Fibroblast of pulmonary artery (primary cell): ENCODE data around the gene STX11.

Experiments
- DNase-seq: peaks from one replicate; pipeline ENCODE4 v3.0.0-alpha.2; 2010; ENCODE audit warnings: low read depth
- H3K4me3 ChIP-seq: replicated peaks from 2 replicates; pipeline ENCODE4 v1.5.1; 2011; ENCODE audit warnings: low read depth, mild to moderate bottlenecking, control low read depth, low read length, moderate library complexity
- TF ChIP-seq, protein P1 (sequence below): IDR thresholded peaks from 2 replicates; pipeline ENCODE4 v1.5.1; 2011; ENCODE audit warnings: mild to moderate bottlenecking, control low read depth, low read length, inconsistent platforms; ENCODE audit errors: missing control alignments

Gene STX11

DNA sequence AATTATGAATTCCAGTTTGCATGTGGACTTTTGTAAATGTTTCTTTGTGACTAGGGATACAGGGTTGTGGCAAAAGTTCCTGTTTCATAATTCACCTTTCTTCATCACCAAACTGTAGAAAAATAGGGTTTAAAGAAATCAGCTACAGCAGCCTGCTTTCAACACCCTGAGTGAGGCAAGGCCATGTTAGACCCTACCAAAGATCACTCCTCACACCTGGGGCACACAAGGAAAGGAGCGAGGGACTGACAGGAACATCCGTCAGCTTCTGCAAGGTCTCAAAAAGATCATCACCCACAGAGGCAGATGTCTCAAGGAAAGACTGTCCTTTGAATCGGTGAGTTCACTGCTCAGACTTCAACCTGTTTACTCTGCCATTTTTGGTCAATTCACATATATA, 10.5 kb upstream of the STX11 start:
- no peak overlapping the region for H3K4me3 ChIP-seq
- TF ChIP-seq, protein P1, sequence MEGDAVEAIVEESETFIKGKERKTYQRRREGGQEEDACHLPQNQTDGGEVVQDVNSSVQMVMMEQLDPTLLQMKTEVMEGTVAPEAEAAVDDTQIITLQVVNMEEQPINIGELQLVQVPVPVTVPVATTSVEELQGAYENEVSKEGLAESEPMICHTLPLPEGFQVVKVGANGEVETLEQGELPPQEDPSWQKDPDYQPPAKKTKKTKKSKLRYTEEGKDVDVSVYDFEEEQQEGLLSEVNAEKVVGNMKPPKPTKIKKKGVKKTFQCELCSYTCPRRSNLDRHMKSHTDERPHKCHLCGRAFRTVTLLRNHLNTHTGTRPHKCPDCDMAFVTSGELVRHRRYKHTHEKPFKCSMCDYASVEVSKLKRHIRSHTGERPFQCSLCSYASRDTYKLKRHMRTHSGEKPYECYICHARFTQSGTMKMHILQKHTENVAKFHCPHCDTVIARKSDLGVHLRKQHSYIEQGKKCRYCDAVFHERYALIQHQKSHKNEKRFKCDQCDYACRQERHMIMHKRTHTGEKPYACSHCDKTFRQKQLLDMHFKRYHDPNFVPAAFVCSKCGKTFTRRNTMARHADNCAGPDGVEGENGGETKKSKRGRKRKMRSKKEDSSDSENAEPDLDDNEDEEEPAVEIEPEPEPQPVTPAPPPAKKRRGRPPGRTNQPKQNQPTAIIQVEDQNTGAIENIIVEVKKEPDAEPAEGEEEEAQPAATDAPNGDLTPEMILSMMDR = no peak
- DNase-seq = no peak

DNA sequence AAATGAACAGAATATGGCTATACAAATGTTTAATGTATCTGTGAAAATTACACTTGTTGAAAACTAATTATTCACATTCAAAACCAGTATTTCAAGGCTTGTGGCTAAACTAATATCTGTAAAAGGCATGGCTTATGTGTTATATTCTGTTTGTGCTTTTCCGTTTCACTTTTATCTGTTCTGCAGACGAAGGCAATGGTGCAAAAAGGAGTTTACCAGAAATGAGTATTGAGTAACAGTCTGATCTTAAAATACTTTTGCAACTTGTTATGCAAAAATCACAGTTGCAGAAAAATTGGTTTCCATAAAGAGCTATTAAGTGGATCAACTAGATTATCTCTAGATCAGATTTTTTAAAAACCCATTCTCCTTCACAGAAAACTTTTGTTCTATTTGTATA, 9.4 kb upstream of the STX11 start:
- no peak overlapping the region for H3K4me3 ChIP-seq
- TF ChIP-seq, protein P1 = no peak
- no peak for DNase-seq

DNA sequence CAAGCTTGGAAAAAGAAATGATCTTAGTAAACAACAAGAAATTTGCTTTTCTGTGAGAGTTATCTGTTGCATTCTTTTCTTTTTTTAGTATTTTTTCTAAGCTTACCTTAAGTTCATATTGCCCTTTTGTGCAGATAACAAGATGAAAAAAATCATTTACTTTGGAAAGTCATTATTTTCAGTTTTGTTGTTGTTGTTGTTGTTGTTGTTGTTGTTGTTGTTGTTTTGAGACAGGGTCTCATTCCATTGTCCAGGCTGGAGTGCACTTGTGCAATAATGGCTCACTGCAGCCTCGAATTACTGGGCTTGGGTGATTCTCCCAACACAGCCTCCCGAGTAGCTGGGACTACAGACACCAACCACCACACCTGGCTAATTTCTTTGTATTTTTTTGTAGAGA, 8.8 kb upstream of the STX11 start:
- H3K4me3 ChIP-seq = no peak overlapping the region
- no peak for DNase-seq
- TF ChIP-seq, protein P1 = no peak

DNA sequence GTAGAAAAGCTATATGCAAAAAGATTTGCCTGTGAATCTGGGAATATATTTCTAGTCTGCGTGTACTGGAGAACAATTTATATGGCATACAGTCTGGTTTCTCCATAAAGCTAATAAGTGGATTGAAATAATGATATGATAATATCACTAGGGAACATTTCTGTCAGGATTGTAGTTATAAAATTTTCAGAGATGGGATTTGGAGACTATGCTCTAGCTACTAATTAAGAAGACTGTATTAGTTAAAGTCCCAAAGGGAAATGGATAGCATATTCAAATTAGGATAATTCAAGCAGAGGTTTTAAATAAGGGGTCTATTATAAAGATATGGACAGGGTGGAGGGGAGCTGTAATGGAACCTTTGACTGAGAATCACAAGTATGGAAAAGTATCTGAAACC, 7.2 kb upstream of the STX11 start:
- no peak for DNase-seq
- TF ChIP-seq, protein P1 = no peak
- H3K4me3 ChIP-seq = no peak overlapping the region

DNA sequence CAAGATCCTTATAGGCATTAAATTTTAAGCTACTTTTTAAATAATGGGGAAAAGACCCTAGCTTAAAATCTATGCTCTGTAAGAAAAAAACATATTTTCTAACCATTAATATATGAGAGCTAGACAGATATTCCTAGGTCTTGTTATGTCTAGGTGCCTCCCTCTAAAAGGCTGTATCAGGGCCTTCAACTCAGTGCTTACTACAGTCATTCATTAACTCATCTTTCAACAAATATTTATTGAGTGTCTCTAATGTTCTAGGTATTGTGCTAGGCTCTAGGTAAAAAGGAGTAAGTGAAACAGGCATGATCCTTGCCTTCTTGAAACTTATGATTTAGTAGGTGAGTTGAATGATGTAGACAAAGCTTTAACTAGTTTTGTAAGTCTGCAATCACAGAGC, 6.4 kb upstream of the STX11 start:
- TF ChIP-seq, protein P1 = no peak
- no peak overlapping the region for H3K4me3 ChIP-seq
- no peak for DNase-seq

DNA sequence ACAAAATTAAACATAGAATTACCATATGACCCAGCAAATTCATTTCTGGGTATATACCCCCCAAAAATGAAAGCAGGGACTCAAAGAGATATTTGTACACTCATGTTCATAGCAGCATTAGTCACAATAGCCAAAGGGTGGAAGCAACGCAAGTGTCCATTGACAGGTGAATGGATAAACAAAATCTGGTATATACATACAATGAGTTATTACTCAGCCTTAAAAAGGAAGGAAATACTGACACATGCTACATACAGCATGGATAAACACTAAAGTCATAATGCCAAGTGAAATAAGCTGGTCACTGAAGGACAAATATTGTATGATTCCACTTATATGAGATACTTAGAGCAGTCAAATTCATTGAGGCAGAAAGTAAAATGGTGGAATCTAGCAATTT, 5.3 kb upstream of the STX11 start:
- TF ChIP-seq, protein P1 = no peak
- DNase-seq = no peak
- H3K4me3 ChIP-seq = no peak overlapping the region

DNA sequence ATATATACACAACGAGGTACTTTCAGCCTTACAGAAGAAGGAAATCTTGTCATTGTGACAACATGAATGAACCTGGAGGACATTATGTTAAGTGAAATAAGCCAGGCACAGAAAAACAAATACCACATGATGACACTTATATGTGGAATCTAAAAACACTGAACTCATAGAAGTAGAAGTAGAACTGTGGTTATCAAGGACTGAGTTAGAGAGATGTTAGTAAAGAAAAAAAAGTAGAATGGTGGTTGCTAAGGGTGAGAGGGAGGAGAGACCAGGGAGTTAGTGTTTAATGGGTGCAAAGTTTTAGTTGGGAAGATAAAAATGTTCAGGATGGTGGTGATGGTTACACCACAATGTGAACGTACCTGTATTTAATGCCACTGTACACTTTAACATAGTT, 4.8 kb upstream of the STX11 start:
- no peak for DNase-seq
- TF ChIP-seq, protein P1 = no peak
- H3K4me3 ChIP-seq = no peak overlapping the region
